SK-N-MC (cell line): ENCODE data around the gene NPNT.

Experiments used
- EZH2 ChIP-seq: fragments of 200-600 bp; sonication (generic); IDR thresholded peaks from one replicate; pipeline ENCODE4 v1.6.1; 2017; ENCODE audit warnings: antibody characterized with exemption
- POLR2AphosphoS5 ChIP-seq: IDR thresholded peaks from 2 replicates; pipeline ENCODE4 v1.6.1; 2012; ENCODE audit warnings: mild to moderate bottlenecking, low read depth, low read length, borderline replicate concordance

DNA sequence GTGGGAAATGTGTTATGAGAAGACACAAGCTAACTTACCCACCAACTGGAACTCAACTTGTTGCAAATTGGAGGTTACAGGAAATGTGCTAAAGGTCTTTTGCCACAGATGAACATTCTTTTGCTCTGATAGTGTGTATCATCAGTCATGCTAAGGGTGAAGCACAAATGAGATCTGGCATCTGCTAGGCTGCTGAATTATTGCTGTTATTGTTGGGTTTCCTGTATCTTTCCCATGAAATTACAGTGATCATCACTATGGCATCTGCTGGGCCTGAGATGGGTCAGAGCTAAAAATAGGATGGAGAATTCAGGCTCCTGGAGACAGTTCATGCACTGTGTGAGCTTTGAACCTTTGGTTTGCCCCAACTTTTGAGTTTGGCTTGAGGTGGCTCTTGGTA, 124.5 kb downstream of the NPNT start:
- TF ChIP-seq EZH2 (no peak), POLR2AphosphoS5 (no peak)
